Kidney epithelial cell (primary cell): ENCODE measurements around the gene ARSI. TPM values are rescaled to one million over a fixed set of nuclear protein-coding genes. Genes with fewer than 3 reads are reported as not detected.

Source experiments
- DNase-seq: peaks from one replicate; pipeline ENCODE4 v3.0.0-alpha.2; 2010; ENCODE audit warnings: low read depth
- H3K27me3 ChIP-seq: 2 replicates; pipeline ENCODE4 v1.6.0; 2011; ENCODE audit warnings: low read length; ENCODE audit not compliant: control insufficient read depth, insufficient read depth
- H3K36me3 ChIP-seq: 2 replicates; pipeline ENCODE4 v1.5.1; 2011; ENCODE audit warnings: low read length; ENCODE audit not compliant: control insufficient read depth, insufficient read depth
- H3K4me3 ChIP-seq: 2 replicates; pipeline ENCODE4 v1.5.1; 2011; ENCODE audit warnings: low read depth, mild to moderate bottlenecking, control low read depth, low read length
- total RNA-seq: library from RNA; depleted of rRNA; stranded (reverse); fragments of >200 nt; gene quantifications from 2 replicates; pipeline ENCODE4 v1.2.3, GENCODE V29; 2015
- TF ChIP-seq, protein P1 (sequence below): IDR thresholded peaks from 2 replicates; pipeline ENCODE4 v1.5.1; 2011; ENCODE audit warnings: mild to moderate bottlenecking, moderate library complexity, low read length, control low read depth, inconsistent platforms; ENCODE audit not compliant: insufficient read depth, poor library complexity, severe bottlenecking

Gene ARSI
- total RNA-seq, 1 donor from 2014 or later, result 2.4 TPM

DNA sequence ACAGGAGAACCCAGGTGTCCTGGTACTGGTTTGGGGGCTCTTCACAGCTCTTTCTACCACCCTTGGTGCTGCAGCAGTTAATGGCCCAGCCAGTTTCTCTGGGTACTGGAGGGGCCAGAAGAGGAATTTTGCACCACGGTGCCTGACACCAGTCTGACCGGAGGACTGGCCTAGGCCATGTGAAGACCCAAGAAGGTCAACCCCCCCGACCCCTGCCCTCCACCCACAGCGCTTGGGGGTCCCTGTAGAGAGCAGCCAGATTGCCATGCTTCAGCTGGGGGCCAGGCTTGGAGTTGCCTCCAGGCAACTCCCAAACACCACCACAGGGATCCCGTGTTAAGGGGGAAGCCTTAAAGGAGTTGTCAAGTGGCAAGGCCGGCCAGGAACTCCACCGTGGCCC is 6.2 kb downstream of the ARSI start:
- no peak for DNase-seq
- H3K4me3 ChIP-seq, result no peak overlapping the region
- TF ChIP-seq, protein P1, sequence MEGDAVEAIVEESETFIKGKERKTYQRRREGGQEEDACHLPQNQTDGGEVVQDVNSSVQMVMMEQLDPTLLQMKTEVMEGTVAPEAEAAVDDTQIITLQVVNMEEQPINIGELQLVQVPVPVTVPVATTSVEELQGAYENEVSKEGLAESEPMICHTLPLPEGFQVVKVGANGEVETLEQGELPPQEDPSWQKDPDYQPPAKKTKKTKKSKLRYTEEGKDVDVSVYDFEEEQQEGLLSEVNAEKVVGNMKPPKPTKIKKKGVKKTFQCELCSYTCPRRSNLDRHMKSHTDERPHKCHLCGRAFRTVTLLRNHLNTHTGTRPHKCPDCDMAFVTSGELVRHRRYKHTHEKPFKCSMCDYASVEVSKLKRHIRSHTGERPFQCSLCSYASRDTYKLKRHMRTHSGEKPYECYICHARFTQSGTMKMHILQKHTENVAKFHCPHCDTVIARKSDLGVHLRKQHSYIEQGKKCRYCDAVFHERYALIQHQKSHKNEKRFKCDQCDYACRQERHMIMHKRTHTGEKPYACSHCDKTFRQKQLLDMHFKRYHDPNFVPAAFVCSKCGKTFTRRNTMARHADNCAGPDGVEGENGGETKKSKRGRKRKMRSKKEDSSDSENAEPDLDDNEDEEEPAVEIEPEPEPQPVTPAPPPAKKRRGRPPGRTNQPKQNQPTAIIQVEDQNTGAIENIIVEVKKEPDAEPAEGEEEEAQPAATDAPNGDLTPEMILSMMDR, result no peak
- H3K36me3 ChIP-seq, result no peaks in the 10 kb centered on the region
- no peaks in the 10 kb centered on the region for H3K27me3 ChIP-seq

DNA sequence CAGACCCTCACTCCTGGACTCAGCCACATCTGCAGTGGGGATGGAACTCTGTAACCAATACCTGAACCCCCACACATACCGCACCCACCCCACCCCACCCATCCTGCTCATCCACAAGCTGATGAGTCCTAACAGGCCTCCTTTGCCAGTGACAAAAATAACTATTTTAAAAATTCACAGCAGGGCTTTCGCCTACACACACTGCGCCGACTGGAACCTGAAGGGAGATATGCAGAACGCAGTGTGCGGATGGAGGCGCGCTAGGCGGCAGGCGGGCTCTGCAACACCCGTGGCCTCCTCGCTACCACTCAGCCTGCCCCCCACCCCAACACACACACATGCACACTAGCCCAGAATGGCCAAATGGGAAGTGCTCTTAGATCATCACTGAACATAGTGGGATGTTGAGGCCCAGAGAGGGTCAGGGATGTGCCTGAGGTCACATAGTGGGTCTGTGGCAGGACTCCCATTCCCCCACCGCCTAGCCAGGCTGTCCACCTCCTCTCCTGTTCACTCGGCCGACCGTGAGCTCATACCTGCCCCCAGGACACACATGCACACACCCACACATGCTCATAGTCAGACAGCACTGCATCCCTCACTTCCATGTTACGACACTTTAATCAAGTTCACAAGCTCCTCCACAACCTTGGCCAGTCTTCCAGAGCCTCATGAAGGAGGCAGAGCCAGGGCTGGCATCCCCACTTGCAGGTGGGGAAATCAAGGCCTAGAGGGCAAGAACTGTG is 6.8 kb downstream of the ARSI start:
- DNase-seq, result no peak
- H3K27me3 ChIP-seq, result no peaks in the 10 kb centered on the region
- no peak overlapping the region for H3K4me3 ChIP-seq
- no peaks in the 10 kb centered on the region for H3K36me3 ChIP-seq
- TF ChIP-seq, protein P1, result no peak

DNA sequence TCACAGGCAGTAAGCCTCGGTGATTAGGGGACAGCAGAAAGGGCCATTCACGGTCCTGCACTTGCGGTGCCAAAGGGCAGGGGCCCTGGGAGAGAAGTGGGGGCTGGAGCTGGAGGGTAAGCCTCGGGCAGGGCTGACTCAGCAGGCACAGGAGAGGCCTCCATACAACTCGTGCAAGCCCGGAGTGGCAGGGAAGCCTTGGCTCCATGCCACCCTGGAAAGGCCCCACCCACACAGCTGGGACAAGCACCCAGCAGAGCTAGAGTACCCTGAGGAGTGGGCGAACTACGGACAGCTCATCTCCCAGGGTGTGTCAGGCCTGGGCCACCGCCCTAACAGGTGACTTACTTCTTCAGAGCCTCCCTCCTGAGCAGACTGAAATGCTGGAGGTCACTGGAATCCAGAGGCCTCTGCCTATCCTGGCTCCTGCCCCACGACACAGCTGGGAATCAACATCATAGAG is 7.5 kb downstream of the ARSI start:
- no peak overlapping the region for H3K4me3 ChIP-seq
- TF ChIP-seq, protein P1, result no peak
- H3K27me3 ChIP-seq, result no peaks in the 10 kb centered on the region
- peak; percentile 34 for DNase-seq
- H3K36me3 ChIP-seq, result no peaks in the 10 kb centered on the region

DNA sequence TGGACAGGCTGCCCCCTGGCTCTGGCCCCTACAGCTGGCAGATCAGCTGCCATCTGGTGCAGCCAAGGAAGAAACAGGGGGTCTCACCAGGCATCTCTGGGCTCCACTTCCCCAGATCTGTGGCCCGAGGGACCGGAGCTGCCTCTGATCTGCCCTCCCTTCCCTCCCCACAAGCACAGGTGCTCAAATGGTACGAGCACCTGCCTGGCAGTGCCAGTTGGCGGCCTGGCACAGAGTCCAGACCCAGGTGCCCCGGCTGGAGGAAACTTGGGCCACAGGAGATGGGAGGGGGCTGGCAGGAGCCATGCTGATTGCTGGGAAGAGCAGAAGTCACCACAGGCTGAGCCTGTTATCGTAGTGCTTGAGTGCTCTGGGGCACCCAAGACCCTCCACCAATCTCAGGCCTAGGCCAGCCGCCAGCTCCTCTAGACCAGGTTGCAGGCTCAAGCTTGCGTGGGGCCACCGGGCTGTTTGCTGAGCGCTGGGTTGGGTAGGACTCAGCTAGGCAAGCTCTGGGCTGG is 8.1 kb downstream of the ARSI start:
- peaks cover 5% of the 10 kb centered on the region for H3K27me3 ChIP-seq
- TF ChIP-seq, protein P1, result no peak
- H3K4me3 ChIP-seq, result no peak overlapping the region
- DNase-seq, result no peak
- no peaks in the 10 kb centered on the region for H3K36me3 ChIP-seq

DNA sequence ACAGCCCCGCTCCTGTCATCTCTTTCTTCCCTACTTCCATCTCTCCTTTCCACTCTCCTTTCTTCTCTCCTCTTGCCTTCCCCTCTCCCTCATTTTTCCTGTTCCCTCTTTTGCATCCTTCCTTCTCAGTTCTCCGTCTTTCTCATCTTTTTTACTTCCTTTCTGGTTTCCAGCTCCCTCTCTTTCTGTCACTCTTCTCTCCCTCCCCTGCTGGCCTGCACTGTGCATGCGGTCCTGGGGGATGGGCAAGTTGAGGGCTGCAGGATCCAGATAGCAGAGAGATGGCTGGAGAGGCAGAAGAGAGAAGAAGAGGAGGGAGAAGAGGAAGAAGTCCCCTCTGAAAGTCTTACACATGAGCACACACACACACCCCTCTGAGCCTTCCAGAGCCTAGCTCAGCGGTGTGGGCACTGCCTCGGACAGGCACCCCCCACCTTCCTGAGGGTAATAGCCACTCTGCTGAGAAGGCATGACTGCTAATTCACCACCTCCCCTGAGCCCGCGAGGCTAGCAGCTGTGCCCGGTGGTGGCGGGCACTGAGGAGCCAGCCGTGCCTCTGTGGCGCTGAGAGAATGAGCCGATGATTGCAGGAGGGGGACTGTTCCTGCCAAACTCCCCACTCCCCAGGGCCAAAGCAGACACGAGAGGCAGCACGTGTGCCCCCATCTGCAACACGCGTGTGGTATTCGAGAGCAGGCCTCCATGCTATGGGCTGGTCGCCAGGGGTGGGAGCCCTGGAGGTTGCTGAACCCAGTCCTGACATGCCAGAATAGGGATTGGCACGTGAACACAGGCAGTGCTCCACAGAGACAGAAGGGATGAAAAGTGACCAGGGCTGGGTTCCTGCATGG is 9.4 kb downstream of the ARSI start:
- peaks cover 12% of the 10 kb centered on the region for H3K27me3 ChIP-seq
- no peaks in the 10 kb centered on the region for H3K36me3 ChIP-seq
- TF ChIP-seq, protein P1, result no peak
- DNase-seq, result no peak
- no peak overlapping the region for H3K4me3 ChIP-seq
